ENCODE measurements around the gene ELOVL3. TPM values are rescaled to one million over a fixed set of nuclear protein-coding genes. Genes with fewer than 3 reads are reported as not detected.

The ELOVL3 gene
- total RNA-seq, 2 donors from 2014 or later, result 0.39 TPM; not detected in 1

GRCh38 chr10:102254426-102254825 lies 28.3 kb downstream of the ELOVL3 start:
- Histone ChIP-seq H3K4me1 (no peaks in the 10 kb centered on the region), H3K9me3 (no peaks in the 10 kb centered on the region), H3K27ac (no peak overlapping the region), H3K27me3 (no peaks in the 10 kb centered on the region), H3K4me3 (no peak overlapping the region), H3K36me3 (peaks cover 6% of the 10 kb centered on the region)
- no peak for TF ChIP-seq CTCF (IDR thresholded peaks at IDR 0.05)
- no peak for DNase-seq (ENCODE audit: low spot score)

GRCh38 chr10:102255404-102255803 lies 29.3 kb downstream of the ELOVL3 start:
- H3K4me3 ChIP-seq, result no peak overlapping the region
- no peaks in the 10 kb centered on the region for H3K27me3 ChIP-seq
- DNase-seq (ENCODE audit: low spot score), result no peak
- H3K4me1 ChIP-seq, result no peaks in the 10 kb centered on the region
- no peak for TF ChIP-seq CTCF (IDR thresholded peaks at IDR 0.05)
- H3K9me3 ChIP-seq, result no peaks in the 10 kb centered on the region
- H3K27ac ChIP-seq, result no peak overlapping the region
- peaks cover 16% of the 10 kb centered on the region for H3K36me3 ChIP-seq

- H3K9me3 ChIP-seq, result no peaks in the 10 kb centered on the region
- peaks cover 0 to 12% of the 10 kb centered on the region in 2 donors for H3K4me1 ChIP-seq
- H3K36me3 ChIP-seq, result peaks cover 33% of the 10 kb centered on the region
- no peaks in the 10 kb centered on the region for H3K27me3 ChIP-seq
- H3K4me3 ChIP-seq, result no peak overlapping the region
- TF ChIP-seq CTCF (IDR thresholded peaks at IDR 0.05), result no peak
- no peak for DNase-seq (ENCODE audit: low spot score)
- H3K27ac ChIP-seq, result no peak overlapping the region
Measured at GRCh38 chr10:102261196-102261595, 35.1 kb downstream of the ELOVL3 start.

GRCh38 chr10:102261842-102262241 lies 35.7 kb downstream of the ELOVL3 start:
- no peak overlapping the region for H3K27ac ChIP-seq
- no peak overlapping the region for H3K4me3 ChIP-seq
- H3K9me3 ChIP-seq, result no peaks in the 10 kb centered on the region
- TF ChIP-seq CTCF (IDR thresholded peaks at IDR 0.05), result no peak
- peaks cover 0 to 12% of the 10 kb centered on the region in 2 donors for H3K4me1 ChIP-seq
- H3K36me3 ChIP-seq, result peaks cover 33% of the 10 kb centered on the region
- H3K27me3 ChIP-seq, result no peaks in the 10 kb centered on the region
- DNase-seq (ENCODE audit: low spot score), result no peak

- no peak overlapping the region for H3K27ac ChIP-seq
- H3K4me1 ChIP-seq, result peaks cover 0 to 20% of the 10 kb centered on the region in 2 donors
- no peak for DNase-seq (ENCODE audit: low spot score)
- H3K4me3 ChIP-seq, result no peak overlapping the region
- H3K9me3 ChIP-seq, result no peaks in the 10 kb centered on the region
- H3K36me3 ChIP-seq, result peaks cover 33% of the 10 kb centered on the region
- no peak for TF ChIP-seq CTCF (IDR thresholded peaks at IDR 0.05)
- H3K27me3 ChIP-seq, result no peaks in the 10 kb centered on the region
Measured at GRCh38 chr10:102262744-102263370, 36.8 kb downstream of the ELOVL3 start.

- TF ChIP-seq CTCF (IDR thresholded peaks at IDR 0.05), result no peak
- Histone ChIP-seq H3K27ac (no peak overlapping the region), H3K4me3 (no peak overlapping the region), H3K4me1 (peaks cover 0 to 35% of the 10 kb centered on the region in 2 donors), H3K36me3 (peaks cover 28% of the 10 kb centered on the region), H3K9me3 (no peaks in the 10 kb centered on the region), H3K27me3 (no peaks in the 10 kb centered on the region)
- no peak for DNase-seq (ENCODE audit: low spot score)
Measured at GRCh38 chr10:102264371-102264770, 38.3 kb downstream of the ELOVL3 start.
